Skin epidermis (tissue), 12 donors: ENCODE data around the gene PDZRN4.
"Not testable (repeated sequence)": the region's sequence is repeated elsewhere in the genome, so short reads cannot be mapped to it uniquely, and the experiment has no call there.

ENCODE experiments used
- H3K27ac ChIP-seq, 21 experiments: fragments of 200-600 bp; sonication (generic) in 11 of 21; one replicate each; pipeline ENCODE4 v1.5.0; 2020; ENCODE audit warnings: mild to moderate bottlenecking in 3 of 21, inconsistent platforms in 2 of 21, moderate library complexity in 2 of 21
- H3K4me3 ChIP-seq, 7 experiments: fragments of 200-600 bp; sonication (generic) in 2 of 7; one replicate each; pipeline ENCODE4 v1.5.0; 2020; ENCODE audit warnings: inconsistent platforms in 2 of 7, mild to moderate bottlenecking in 2 of 7, moderate library complexity in 1 of 7

The PDZRN4 gene

GRCh38 chr12:41530441-41530840, 342.3 kb downstream of the PDZRN4 start:
- Histone ChIP-seq H3K27ac (no peak overlapping the region), H3K4me3 (no peak overlapping the region)

- no peak overlapping the region for H3K4me3 ChIP-seq
- H3K27ac ChIP-seq: no peak overlapping the region
These were observed 343.2 kb downstream of the PDZRN4 start for GRCh38 chr12:41531147-41531829.

DNA sequence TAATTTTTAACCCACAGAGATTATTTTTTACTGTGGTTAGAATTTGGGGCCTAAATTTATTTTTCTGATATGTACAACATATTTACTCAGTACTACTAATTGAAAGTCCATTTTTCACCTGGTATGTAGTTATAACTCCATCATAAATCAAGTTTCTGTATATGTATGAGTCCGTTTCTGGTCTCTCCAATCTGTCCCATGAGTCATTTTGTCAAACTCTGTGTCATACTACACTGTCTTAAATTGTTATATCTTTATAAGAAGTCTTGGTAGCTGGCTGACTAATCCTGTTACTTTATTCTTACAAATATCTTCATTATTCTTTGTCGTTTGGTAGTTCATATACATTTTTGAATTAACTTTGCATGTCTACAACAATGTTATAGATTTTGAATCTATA, 344.0 kb downstream of the PDZRN4 start:
- H3K4me3 ChIP-seq: no peak overlapping the region
- no peak overlapping the region for H3K27ac ChIP-seq

DNA sequence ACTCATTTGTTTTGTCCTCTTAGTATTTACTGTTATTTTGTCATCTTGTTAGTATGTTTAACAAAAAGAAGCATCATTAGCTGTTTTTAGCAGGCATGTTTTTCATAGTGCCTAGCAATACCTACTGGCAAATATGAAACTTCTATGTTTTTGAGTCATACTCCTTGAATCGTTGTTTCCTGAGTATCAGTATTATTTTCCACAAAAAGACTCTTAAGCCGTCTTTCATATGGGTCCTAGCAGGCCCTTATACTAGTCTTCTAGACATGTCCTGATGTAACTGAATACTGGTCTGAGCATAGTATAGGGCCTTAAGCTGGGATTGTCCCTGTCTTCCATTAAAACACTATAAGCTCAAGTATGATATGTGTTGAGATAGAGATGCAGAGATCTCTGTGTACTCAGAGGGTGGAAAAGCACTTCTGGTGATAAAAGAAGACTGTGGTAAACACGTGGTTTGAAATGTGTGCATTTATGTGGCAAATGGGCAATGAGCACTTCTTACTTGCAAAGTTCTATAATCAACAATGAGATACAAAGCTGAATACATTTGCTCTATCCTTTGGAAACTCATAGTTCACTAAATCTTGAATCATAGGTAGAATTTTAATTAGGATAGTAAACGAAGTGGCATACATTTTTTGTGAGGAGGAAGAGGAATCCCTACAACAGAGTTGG, 348.8 kb downstream of the PDZRN4 start:
- Histone ChIP-seq H3K27ac (no peak overlapping the region), H3K4me3 (no peak overlapping the region)

DNA sequence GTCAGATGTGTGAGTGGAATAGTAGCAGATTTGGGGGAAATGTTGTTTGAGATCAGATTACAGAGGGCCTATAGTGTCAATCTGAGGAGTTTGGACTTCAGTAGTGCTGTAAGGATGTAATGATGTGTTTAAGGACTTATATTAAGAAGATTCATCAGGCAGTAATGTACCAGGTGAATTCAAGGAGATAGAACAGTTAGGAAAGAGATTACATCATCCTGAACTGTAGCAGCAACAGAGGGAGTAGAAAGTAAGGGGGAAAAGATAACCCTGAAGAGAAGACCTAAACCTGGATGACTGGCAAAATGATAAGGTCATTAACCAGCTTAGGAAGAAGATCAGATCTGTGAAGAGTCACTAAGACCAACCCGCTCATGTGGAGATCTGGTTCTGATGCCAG, 349.4 kb downstream of the PDZRN4 start:
- H3K27ac ChIP-seq: no peak overlapping the region

GRCh38 chr12:41545761-41546160, 357.6 kb downstream of the PDZRN4 start:
- H3K27ac ChIP-seq: no peak overlapping the region
- no peak overlapping the region for H3K4me3 ChIP-seq

More for the DNA sequence above, 349.4 kb downstream of the PDZRN4 start:
- no peak overlapping the region for H3K4me3 ChIP-seq

DNA sequence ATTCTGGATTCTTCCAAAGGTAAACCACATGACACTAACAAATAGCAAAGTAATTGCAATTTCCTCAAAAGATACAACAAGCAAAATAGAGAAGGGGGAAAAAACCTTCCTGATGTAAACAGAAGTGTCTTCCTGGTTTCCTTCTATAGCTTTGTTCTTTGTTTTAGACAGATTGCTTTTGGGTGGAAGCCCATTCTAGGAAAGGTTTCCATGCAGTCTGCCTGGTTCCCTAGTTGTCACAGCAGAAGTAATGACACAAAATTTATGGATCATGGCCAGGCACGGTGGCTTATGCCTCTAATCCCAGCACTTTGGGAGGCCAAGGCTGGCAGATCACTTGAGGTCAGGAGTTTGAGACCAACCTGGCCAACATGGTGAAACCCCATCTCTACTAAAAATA, 359.0 kb downstream of the PDZRN4 start:
- not testable (repeated sequence) for H3K27ac ChIP-seq, H3K4me3 ChIP-seq

DNA sequence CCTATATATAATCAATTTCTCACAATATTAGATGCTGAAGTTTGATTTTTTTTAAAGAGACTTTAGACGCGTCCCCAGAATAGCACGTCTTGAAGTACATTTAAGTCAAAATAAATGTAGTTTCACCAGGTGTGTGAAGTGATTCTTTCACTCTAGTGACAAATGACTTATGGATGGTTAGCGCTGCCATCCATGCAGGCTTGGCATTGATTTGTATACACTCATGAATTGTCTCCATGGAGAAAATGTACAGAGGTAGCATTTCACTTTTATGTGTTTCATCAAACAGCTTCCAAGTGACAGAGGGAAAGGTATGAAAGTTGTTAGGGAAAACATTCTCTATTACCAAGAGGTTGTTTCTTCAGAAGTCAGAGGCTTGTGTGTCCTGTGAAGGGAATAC, 360.8 kb downstream of the PDZRN4 start:
- H3K27ac ChIP-seq: no peak overlapping the region

DNA sequence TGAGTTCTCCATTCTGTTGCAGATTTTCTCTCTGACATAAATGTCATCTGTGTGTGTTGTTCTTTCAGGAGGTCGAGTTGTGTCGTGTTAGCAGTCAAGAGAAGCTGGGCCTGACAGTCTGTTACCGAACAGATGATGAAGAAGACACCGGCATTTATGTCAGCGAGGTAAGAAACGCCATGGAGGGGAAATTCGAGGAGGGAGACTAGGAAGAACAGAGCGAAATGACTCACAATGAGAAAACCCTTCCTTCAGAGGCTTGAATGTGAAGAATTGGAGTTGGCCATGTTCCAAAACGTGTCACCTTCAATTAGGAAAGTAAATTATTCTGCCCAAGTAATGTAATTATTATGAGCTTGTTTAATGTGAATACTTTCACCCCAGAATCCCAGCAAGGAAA, 364.5 kb downstream of the PDZRN4 start:
- Histone ChIP-seq H3K4me3 (no peak overlapping the region), H3K27ac (no peak overlapping the region)

More for the DNA sequence above, 360.8 kb downstream of the PDZRN4 start:
- H3K4me3 ChIP-seq: no peak overlapping the region

DNA sequence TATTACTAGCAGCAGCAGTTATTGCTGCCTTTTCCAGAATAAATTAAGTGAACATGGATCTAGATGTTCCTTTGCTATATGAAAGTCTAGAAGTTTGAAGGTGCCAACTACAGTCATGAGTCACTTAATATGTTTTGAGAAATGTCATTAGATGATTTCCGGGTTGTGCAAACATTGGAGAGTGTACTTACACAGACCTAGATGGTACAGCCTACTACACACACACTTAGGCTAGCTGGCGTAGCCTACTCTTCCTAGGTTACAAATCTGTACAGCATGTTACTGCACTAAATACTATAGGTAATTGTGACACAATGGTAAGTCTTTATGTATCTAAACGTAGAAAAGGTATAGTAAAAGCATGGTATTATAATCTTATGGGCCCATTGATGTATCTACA, 368.1 kb downstream of the PDZRN4 start:
- Histone ChIP-seq H3K27ac (no peak overlapping the region), H3K4me3 (no peak overlapping the region)

DNA sequence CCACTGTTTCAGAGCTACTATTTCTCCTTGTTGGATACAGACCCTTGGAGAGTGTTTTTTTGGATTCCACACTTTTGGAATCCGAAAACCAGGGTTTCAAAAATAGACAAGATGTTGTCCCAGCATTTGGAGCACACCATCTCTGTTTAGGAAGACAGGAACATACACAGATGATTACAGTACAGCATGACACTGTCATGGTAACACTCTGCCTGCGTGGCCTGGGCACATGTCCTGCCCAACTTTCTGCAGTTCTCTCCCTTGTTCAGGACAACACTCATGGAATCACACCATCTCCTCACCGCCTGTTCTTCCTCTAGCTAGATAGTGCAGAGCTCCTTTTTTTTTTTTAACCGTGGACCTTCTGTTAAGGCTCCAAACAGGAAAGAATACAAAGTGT, 369.2 kb downstream of the PDZRN4 start:
- Histone ChIP-seq H3K4me3 (no peak overlapping the region), H3K27ac (no peak overlapping the region)

DNA sequence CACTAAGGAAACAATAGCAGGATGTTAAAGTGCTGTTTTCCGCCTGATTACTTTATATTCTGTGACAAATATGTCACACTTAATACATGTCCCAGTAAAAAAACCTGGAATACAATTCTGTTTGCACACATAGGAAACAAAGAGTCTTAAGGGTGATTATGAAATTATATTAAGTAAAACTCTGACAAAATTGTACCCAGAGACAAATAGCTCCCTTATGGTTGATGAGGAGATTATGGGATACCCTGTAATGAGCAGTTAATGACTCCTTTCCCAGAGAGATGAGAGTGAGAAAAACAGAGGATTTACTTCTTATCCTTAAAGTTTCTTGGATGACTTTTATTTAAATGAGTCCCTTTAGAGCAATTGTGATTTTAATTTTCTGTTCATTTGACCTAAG, 370.6 kb downstream of the PDZRN4 start:
- Histone ChIP-seq H3K4me3 (no peak overlapping the region), H3K27ac (no peak overlapping the region)

GRCh38 chr12:41563051-41563450, 374.9 kb downstream of the PDZRN4 start:
- H3K27ac ChIP-seq: no peak overlapping the region
- H3K4me3 ChIP-seq: no peak overlapping the region

DNA sequence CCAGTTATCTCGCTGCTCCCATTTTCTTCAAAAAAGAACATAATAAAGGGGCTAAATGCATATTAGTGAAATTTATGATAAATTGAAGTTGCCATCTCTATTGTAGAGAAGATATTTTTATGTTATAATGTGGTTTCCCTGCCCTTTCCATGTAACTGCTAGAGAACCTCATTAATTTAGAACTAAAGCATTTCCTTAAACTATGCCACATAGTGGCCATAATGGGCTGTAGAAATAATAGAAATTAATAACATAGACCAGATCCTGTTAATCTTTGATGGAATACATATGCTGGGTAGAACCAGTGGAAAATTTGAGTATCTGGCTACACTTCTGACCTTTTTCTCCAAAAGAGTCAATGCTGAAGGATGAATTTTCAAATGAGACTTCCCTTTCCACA, 376.7 kb downstream of the PDZRN4 start:
- H3K4me3 ChIP-seq: no peak overlapping the region
- H3K27ac ChIP-seq: no peak overlapping the region

DNA sequence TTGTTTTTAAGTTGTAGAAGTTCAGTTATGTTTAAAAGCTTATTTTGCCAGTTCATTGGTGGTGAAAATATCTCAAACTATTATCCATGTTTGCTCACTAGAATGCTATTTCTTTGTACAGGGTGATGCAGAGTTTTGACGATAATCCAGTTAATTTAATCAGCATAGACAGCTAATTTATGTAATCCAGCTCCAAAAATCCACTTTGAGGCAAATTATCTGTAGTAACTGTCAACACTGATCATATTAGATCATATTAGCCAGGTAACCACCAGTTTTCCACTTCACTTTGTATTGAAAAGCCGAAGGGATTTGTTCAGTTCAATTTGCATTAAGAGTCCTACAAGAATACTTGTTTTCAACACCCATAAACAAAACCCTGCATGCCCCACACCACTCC, 378.6 kb downstream of the PDZRN4 start:
- no peak overlapping the region for H3K4me3 ChIP-seq
- no peak overlapping the region for H3K27ac ChIP-seq

DNA sequence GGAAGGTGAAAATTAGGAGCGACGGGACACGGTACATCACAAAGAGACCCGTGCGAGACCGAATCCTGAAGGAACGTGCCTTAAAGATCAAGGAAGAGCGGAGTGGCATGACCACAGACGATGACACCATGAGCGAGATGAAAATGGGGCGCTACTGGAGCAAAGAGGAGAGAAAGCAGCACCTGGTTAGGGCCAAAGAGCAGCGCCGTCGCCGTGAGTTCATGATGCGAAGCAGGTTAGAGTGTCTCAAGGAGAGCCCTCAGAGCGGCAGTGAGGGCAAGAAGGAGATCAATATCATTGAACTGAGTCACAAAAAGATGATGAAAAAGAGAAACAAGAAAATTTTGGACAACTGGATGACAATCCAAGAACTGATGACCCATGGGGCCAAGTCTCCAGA, 385.3 kb downstream of the PDZRN4 start:
- no peak overlapping the region for H3K27ac ChIP-seq

DNA sequence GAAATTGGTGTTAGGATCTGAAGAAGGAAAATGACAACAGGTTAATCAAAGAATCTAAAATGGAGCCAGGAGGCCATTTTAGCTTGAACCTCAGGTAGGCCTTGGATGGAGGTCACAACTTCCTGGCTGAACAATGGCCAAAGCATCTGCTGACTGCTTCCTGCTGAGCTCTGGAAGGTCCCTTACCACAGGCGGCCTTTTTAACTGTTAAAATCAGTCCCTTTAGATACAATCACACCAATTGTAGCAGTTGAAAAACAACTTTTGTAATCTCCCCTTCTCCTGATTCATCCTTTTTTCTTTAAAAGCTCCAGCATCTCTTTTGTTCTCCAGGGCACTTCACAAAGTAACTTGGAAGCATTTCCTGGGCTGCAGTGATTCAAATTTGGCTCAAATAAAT, 388.8 kb downstream of the PDZRN4 start:
- Histone ChIP-seq H3K4me3 (no peak overlapping the region), H3K27ac (no peak overlapping the region)

More for the DNA sequence above, 385.3 kb downstream of the PDZRN4 start:
- H3K4me3 ChIP-seq: no peak overlapping the region

DNA sequence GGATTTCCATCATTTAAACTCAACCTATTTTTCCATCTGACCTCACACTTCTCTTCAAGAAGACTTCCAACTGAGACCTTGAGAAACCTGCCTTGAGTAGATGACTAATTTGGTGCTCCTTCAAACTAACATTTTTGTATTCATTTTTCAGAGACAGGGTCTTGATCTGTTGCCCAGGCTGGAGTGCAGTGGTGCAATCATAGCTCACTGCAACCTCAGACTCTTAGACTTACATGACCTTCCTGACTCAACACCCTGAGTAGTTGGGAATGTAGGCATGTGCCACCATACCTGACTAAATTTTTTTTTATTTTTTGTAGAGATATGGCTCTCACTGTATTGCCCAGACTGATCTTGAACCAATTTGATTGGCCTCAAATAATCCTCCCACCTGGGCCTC, 389.9 kb downstream of the PDZRN4 start:
- H3K4me3 ChIP-seq: no peak overlapping the region
- H3K27ac ChIP-seq: no peak overlapping the region

DNA sequence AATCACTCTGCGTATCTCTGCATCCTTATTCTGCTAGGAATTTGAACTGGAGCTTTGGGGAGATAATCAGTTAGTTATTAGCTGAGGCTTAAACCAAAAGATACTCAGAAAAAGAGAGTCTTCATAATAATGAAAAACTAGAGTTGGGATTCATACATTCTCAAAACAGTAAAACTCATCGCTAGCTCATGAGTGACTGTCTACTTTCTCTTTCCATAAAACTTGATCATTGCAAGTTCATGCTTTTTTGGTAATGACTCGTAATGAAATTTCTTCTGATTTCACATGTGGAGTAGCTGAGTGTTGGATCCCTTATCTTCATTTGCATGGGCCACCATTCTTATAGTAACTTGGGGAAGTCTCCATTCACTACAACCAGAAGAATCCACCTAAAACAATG, 397.7 kb downstream of the PDZRN4 start:
- Histone ChIP-seq H3K4me3 (no peak overlapping the region), H3K27ac (no peak overlapping the region)

- no peak overlapping the region for H3K4me3 ChIP-seq
- H3K27ac ChIP-seq: no peak overlapping the region
These were observed 399.5 kb downstream of the PDZRN4 start for GRCh38 chr12:41587574-41587973.

GRCh38 chr12:41589878-41590277, 401.8 kb downstream of the PDZRN4 start:
- Histone ChIP-seq H3K4me3 (no peak overlapping the region), H3K27ac (no peak overlapping the region)

DNA sequence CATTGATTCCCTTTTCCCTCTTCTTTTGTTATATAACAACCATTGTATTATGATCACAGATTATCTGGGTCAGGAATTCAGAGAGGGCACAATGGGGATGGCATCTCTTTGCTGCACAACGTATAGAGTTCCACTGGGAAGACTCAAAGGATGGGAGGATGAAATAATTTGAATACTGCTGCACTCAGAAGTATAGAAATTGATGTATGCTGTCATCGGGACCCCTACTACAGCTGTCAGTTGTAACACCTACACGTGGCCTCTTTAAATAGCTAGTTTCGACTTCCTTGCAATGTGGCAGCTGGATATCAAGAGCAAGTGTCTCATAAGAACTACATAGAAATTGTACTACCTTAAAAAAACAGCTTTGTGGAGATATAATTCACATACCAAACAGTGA, 408.1 kb downstream of the PDZRN4 start:
- no peak overlapping the region for H3K27ac ChIP-seq
- H3K4me3 ChIP-seq: no peak overlapping the region
